Erythroblast (primary cell): ENCODE measurements around the gene MED8.

Experiments used
- GATA1 ChIP-seq: IDR thresholded peaks from 2 replicates; pipeline ENCODE4 v1.6.1; 2011; ENCODE audit warnings: low read depth, mild to moderate bottlenecking, control low read depth, low read length, moderate library complexity
- POLR2A ChIP-seq: IDR thresholded peaks from 2 replicates; pipeline ENCODE4 v1.6.1; 2011; ENCODE audit warnings: mild to moderate bottlenecking, low read length

DNA sequence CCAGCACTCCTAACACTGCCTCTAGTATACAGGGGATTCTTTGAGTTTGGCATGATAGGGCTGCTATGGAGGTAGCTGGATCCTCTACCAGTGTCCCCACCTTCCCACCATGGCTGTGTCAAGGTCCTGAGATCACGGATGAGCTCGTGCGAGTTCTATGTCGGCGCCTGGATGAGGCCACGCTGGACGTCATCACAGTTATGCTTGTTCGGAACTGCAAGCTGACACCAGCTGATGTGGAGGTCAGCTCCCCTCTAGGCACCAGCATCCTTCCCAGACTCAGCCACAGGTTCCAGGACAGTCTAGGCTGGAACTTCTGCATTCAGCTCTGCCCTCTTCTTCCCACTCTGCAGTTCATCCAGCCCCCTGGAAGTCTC lies 49.0 kb upstream of the MED8 start:
- TF ChIP-seq POLR2A (no peak), GATA1 (no peak)
